Adipocyte (in vitro differentiated cells): Measurements from ENCODE around the gene TBC1D14.
"Not testable (repeated sequence)": the region's sequence is repeated elsewhere in the genome, so short reads cannot be mapped to it uniquely, and the experiment has no call there.

Source experiments
- DNase-seq: peaks from one replicate; pipeline ENCODE4 v3.0.0-alpha.2; 2015; ENCODE audit warnings: low read depth
- H3K27me3 ChIP-seq: replicated peaks from 2 replicates; pipeline ENCODE4 v1.7.0; 2013; ENCODE audit warnings: mild to moderate bottlenecking, low read length, moderate library complexity; ENCODE audit not compliant: control insufficient read depth, insufficient read depth
- H3K36me3 ChIP-seq: 2 replicates; pipeline ENCODE4 v1.7.0; 2013; ENCODE audit warnings: low read length, mild to moderate bottlenecking, moderate library complexity; ENCODE audit not compliant: control insufficient read depth, insufficient read depth, severe bottlenecking
- H3K4me1 ChIP-seq: 2 replicates; pipeline ENCODE4 v1.7.0; 2013; ENCODE audit warnings: mild to moderate bottlenecking, low read length, moderate library complexity; ENCODE audit not compliant: control insufficient read depth, insufficient read depth
- H3K4me3 ChIP-seq: 2 replicates; pipeline ENCODE4 v1.7.0; 2013; ENCODE audit warnings: mild to moderate bottlenecking, low read length, moderate library complexity
- H3K9ac ChIP-seq: 2 replicates; pipeline ENCODE4 v1.7.0; 2013; ENCODE audit warnings: mild to moderate bottlenecking, low read length, moderate library complexity
- H3K9me3 ChIP-seq: 2 replicates; pipeline ENCODE4 v1.7.0; 2013; ENCODE audit warnings: mild to moderate bottlenecking, low read length, moderate library complexity; ENCODE audit not compliant: control insufficient read depth

TBC1D14 gene

DNA sequence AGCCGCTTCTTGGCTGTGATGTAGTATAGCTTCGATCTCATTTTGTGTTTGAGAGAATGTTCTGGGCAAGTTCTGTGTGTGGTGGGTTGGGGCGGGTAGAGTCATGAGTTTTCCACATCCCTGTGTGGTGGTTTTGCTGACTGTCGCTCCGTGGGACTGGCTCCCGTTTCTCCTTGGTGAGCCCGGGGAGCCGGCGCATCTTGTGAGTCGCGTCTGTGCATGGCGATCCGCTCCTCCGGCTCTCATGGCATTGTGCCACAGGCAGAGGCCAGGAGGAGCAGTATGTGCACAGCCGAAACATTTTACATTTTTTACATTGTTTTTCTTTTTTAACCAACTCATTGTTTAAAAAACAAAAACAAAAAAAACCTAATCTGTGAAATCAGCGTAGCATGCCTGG is 27.7 kb upstream of the TBC1D14 start:
- Histone ChIP-seq H3K27me3 (no peaks in the 10 kb centered on the region), H3K4me1 (peaks cover 19% of the 10 kb centered on the region), H3K9ac (no peak overlapping the region), H3K9me3 (no peaks in the 10 kb centered on the region), H3K36me3 (peaks cover 70% of the 10 kb centered on the region), H3K4me3 (no peak overlapping the region)
- no peak for DNase-seq

DNA sequence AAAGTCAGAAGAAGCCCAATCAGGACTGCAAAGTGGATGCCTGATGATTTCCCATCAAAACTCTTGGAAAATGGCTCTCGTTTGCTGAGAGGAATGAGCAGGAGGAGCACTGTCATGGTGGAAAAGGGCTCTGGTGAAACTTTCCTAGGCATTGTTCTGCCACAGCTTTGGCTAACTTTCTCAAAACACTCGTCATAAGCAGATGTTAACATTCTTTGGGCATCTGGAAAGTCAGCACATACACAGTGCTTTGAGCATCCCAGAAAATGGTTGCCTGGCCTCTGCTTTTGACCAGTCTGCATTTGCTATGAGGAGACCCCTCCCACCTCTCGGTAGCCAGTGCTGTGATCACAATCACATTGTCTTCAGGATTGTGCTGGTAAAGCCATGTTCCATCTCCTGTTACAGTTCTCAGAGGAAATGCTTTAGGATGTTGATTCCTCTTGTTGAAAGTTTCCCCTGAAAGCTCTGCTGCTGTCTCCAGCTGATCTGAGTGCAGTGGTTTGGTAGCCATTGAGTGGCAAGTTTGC is 25.2 kb upstream of the TBC1D14 start:
- no peak overlapping the region for H3K4me3 ChIP-seq
- peaks cover 45% of the 10 kb centered on the region for H3K36me3 ChIP-seq
- DNase-seq, result no peak
- H3K9me3 ChIP-seq, result no peaks in the 10 kb centered on the region
- H3K4me1 ChIP-seq, result peaks cover 22% of the 10 kb centered on the region
- H3K9ac ChIP-seq, result no peak overlapping the region
- no peaks in the 10 kb centered on the region for H3K27me3 ChIP-seq

- Histone ChIP-seq H3K36me3 (peaks cover 31% of the 10 kb centered on the region), H3K4me3 (peak overlapping the region; percentile 34), H3K27me3 (no peaks in the 10 kb centered on the region), H3K9me3 (no peaks in the 10 kb centered on the region), H3K9ac (peak overlapping the region; percentile 65), H3K4me1 (peaks cover 22% of the 10 kb centered on the region)
- peak; percentile 60 for DNase-seq
These were observed 23.6 kb upstream of the TBC1D14 start for GRCh38 chr4:6885953-6886557.

DNA sequence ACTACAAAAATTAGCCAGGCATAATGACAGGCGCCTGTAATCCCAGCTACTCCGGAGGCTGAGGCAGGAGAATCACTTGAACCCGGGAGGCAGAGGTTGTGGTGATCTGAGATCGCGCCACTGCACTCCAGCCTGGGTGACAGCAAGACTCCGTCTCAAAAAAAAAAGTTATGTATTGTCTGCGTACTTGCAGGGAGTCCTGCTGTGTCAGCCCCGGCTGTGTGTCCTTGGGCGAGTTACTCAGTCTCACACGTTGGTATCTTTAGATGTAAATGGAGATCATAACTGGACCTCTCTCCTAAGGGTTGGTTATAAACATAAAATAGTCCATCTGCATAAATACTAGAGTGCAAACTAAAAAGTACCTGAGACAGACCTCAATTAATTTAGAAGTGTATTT is 22.7 kb upstream of the TBC1D14 start:
- Histone ChIP-seq H3K27me3 (no peaks in the 10 kb centered on the region), H3K36me3 (peaks cover 23% of the 10 kb centered on the region), H3K9ac (no peak overlapping the region), H3K4me3 (no peak overlapping the region), H3K4me1 (peaks cover 26% of the 10 kb centered on the region), H3K9me3 (no peaks in the 10 kb centered on the region)
- DNase-seq, result no peak

DNA sequence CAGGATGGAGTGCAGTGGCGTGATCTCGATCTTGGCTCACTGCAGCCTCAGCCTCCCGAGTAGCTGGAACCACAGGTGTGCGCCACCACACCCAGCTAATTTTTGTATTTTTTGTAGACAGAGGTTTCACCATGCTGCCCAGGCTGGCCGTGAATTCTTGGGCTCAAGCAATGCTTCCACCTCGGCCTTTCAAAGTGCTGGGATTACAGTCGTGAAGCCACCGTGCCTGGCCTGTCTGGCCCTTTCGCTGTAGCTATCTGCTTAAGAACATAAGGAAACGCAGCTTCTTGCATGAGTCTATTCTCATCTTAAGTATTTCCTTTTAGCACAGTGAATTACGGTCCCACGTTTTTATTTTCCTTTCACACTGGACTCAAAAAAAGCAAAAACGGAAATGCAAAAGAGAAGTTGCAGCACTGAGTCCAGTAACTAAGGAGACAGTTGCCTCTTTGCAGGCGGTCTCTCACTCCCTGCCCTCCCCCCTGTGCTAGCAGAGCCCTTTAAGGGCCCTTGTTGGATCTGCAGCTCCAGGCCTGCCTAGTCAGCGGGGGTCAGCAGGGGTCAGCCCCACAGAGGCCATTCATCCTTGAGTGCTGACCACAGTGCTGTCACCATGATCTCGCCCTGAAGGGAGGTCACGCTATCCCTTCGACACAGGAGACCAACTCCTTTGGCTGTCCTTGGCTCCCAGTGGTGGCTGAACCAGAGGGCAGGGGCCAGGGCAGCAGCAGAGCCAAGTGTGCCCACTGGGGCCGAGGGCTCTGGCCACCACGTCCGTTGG is 21.8 kb upstream of the TBC1D14 start:
- H3K4me3 ChIP-seq, result no peak overlapping the region
- DNase-seq, result no peak
- H3K9ac ChIP-seq, result no peak overlapping the region
- H3K4me1 ChIP-seq, result peaks cover 35% of the 10 kb centered on the region
- no peaks in the 10 kb centered on the region for H3K27me3 ChIP-seq
- H3K36me3 ChIP-seq, result peaks cover 14% of the 10 kb centered on the region
- no peaks in the 10 kb centered on the region for H3K9me3 ChIP-seq

GRCh38 chr4:6888506-6889071 is 21.0 kb upstream of the TBC1D14 start:
- peaks cover 6% of the 10 kb centered on the region for H3K36me3 ChIP-seq
- H3K9ac ChIP-seq, result no peak overlapping the region
- no peaks in the 10 kb centered on the region for H3K9me3 ChIP-seq
- no peaks in the 10 kb centered on the region for H3K27me3 ChIP-seq
- peaks cover 35% of the 10 kb centered on the region for H3K4me1 ChIP-seq
- no peak overlapping the region for H3K4me3 ChIP-seq
- DNase-seq, result no peak

DNA sequence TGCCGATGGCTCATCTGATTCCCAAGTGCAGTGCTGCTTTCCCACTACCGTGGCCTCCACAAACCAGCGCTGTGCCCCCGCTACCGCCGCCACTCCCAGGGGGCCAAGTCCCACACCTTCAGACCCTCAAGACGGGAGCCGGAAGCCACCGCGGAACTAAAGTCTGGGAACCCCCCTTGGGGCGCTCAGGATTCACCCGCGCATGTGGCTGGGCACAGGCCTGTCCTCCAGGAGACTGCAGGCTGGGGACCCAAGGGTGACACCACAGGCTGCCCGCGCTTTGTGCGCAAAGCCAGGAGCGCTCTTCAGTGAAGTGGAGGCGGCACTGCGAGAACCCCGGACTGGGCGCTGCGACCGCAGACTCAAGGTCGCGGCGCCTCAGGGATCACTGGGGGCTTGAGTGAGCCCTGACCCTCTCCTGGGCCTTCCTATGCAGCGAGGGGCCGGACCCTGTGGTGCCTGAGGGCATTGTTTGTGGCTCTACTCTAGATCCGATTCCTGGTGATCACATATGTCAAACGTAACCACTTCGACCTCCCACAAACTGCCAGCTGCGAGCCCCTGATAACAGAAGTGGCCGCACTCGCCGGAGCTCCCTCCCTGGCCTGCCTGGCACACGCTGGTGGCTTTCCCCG is 20.4 kb upstream of the TBC1D14 start:
- H3K9ac ChIP-seq, result no peak overlapping the region
- H3K4me3 ChIP-seq, result no peak overlapping the region
- DNase-seq, result no peak
- no peaks in the 10 kb centered on the region for H3K27me3 ChIP-seq
- H3K4me1 ChIP-seq, result peaks cover 35% of the 10 kb centered on the region
- no peaks in the 10 kb centered on the region for H3K9me3 ChIP-seq
- no peaks in the 10 kb centered on the region for H3K36me3 ChIP-seq

GRCh38 chr4:6889736-6890324 is 19.8 kb upstream of the TBC1D14 start:
- H3K4me3 ChIP-seq, result no peak overlapping the region
- no peaks in the 10 kb centered on the region for H3K9me3 ChIP-seq
- H3K4me1 ChIP-seq, result peaks cover 35% of the 10 kb centered on the region
- DNase-seq, result no peak
- H3K9ac ChIP-seq, result no peak overlapping the region
- H3K27me3 ChIP-seq, result no peaks in the 10 kb centered on the region
- no peaks in the 10 kb centered on the region for H3K36me3 ChIP-seq

DNA sequence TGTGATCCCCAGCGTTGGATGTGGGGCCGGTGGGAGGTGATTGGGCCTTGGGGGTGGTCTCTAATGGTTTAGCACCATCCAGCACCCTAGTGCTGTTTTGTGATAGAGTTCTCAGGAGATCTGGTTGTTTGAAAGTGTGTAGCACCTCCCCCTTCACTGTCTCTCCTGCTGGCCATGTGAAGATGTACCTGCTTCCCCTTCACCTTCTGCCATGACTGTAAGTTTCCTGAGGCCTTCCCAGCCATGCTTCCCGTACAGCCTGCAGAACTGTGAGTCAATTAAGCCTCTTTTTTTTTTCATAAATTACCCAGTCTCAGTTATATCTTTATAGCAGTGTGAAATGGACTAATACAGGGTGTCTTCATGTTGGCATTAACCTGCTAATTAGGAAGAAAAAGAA is 19.3 kb upstream of the TBC1D14 start:
- peaks cover 35% of the 10 kb centered on the region for H3K4me1 ChIP-seq
- no peaks in the 10 kb centered on the region for H3K27me3 ChIP-seq
- no peak overlapping the region for H3K4me3 ChIP-seq
- no peaks in the 10 kb centered on the region for H3K36me3 ChIP-seq
- no peak for DNase-seq
- no peaks in the 10 kb centered on the region for H3K9me3 ChIP-seq
- no peak overlapping the region for H3K9ac ChIP-seq

DNA sequence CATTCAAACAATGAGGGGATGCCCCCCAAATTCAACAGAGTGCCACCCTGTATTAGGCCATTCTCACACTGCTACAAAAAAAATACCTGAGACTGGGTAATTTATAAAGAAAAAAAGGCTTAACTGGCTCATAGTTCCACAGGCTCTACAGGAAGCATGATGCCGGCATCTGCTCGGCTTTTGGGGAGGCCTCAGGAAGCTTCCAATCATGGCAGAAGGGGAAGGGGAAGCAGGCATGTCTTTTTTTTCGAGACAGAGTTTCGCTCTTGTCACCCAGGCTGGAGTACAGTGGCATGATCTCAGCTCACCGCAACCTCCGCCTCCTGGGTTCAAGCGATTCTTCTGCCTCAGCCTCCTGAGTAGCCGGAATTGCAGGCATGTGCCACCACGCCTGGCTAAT is 18.7 kb upstream of the TBC1D14 start:
- H3K4me3 ChIP-seq, H3K9me3 ChIP-seq, H3K36me3 ChIP-seq, DNase-seq, H3K9ac ChIP-seq, H3K27me3 ChIP-seq: not testable (repeated sequence)
- peaks cover 30% of the 10 kb centered on the region for H3K4me1 ChIP-seq
